Upper lobe of left lung (tissue), 4 donors: ENCODE data around the gene GEMIN8.

Experiments
- CTCF ChIP-seq, 6 experiments: fragments of 450-650 bp in 4 of 6; fragments of 200-600 bp in 2 of 6; sonication (generic) in 2 of 6; IDR thresholded peaks; one replicate each; pipeline ENCODE4 v1.5.1; 2016 to 2019; ENCODE audit warnings: antibody characterized with exemption in 6 of 6
- EP300 ChIP-seq, 4 donors: sonication (generic); formaldehyde crosslinking; IDR thresholded peaks; one replicate each; pipeline ENCODE4 v1.5.1; 2017; ENCODE audit warnings: antibody characterized with exemption in 4 of 4, control low read depth in 2 of 4
- POLR2A ChIP-seq, 4 donors: fragments of 450-650 bp; IDR thresholded peaks; one replicate each; pipeline ENCODE4 v1.5.1; 2016 to 2017; ENCODE audit warnings: antibody characterized with exemption in 4 of 4, mild to moderate bottlenecking in 2 of 4

- TF ChIP-seq CTCF (IDR thresholded peaks at IDR 0.05) (no peak), EP300 (IDR thresholded peaks at IDR 0.05) (no peak), POLR2A (IDR thresholded peaks at IDR 0.05) (no peak)
Measured at GRCh38 chrX:14056206-14056605, 26.5 kb upstream of the GEMIN8 start.
